ENCODE results near the gene MOSPD3.
"Not testable (repeated sequence)": the region's sequence is repeated elsewhere in the genome, so short reads cannot be mapped to it uniquely, and the experiment has no call there.

The MOSPD3 gene, protein sequence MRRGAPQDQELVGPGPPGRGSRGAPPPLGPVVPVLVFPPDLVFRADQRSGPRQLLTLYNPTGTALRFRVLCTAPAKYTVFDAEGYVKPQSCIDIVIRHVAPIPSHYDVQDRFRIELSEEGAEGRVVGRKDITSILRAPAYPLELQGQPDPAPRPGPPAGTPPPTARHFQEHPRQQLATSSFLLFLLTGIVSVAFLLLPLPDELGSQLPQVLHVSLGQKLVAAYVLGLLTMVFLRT

DNA sequence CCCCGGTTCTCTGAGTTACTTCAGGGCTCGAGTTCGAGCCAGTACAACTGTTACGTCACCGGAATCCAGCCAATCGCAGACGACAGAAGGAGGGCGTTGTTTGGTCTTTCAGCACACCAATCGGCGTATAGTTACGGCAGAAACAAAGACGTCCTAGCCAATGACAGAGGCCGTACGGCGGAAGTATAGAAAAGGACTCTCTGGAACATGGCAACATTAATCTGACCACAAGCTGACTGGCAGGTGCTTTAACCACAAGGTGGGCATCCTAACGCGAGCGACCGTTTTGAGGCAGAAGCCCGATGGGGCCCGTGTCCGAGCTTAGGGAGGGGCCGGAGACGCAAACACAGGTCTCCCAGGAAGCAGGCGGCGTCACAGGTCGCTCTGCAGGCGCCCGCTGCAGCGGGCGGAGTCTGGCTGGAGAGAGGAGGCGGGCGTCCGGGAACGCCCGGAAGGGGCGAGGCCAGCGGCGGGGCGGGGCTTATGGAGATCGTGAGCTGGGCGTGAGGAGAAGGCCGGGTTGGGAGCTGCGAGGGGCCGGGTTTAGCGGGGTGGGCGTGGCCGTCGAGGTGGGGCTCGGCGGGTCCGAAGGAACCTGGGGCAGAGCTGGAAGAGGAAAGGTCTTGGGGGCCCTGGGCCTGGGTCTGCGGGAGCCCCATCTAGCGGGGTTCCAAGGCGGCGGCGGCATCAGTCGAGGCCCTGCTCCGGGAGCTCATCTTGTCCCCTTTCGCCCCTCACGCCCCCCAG lies at the start of gene MOSPD3:
Gene MOSPD3 (plus strand): TSS at position 558 of the 747 bp plus-strand sequence. CDS start 252 bp downstream, outside the sequence.
- Histone ChIP-seq H3K36me3 (replicated peaks) (no peaks in the 10 kb centered on the region), H3K9me3 (no peaks in the 10 kb centered on the region), H3K27me3 (ENCODE audit: low read depth) (no peaks in the 10 kb centered on the region), H3K4me1 (peaks cover 12% of the 10 kb centered on the region), H3K4me3 (peak within 1 kb of the TSS; percentile 68)
- DNase-seq (ENCODE audit: low spot score in 2 of 2), result peak; percentile 99 to 100
- in situ Hi-C loops (cut with MboI; ENCODE audit: low sequenced_read_pairs), result no loop called here

DNA sequence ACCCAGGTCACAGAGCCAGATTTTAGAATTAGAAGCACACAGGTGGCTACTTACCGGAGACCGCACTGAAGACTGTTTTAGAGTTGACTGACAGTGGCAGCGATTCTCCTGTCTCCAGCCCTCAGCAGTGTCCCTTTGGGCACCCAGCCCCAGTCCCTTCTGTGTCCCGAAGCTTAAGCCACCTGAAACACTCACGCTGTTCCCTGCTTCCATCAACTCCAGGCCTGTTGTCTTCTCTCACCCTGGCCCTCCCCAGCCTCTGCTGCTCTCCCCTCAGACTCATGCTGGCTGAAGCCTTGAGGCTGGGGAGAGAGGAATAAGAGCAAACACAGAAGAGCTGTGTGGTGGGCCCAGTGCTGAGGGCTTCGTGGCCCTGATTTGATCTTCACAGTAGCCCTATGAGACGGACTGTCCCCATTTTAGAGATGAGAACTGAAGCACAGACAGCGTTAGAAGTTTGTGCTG lies 49.2 kb upstream of the MOSPD3 start:
- H3K4me3 ChIP-seq, result no peak overlapping the region

DNA sequence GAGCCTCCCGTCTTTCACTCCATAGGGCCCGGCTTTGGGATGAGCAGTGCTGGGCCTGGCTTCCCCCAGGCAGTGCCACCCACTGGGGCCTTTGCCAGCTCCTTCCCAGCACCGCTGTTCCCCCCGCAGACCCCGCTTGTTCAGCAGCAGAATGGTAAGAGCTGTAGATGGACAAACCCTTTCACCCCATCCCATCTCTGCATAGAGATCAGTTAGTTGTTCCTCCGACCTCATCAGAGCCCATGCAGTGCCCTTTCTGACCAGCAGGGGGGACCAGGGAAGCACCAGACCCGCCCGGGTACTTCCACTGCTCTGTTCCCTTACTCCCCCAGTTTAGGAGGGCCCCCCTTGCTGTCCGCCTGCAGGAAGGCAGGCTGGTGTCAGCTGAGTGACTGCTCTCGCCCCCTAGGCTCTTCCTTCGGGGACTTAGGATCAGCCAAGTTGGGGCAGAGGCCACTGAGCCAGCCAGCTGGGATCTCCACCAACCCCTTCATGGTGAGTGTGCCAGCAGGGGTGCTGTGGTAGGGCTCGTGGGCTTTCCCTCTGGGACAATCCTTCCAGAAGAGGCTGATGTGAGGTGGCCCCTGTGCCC lies 48.4 kb upstream of the MOSPD3 start:
- DNase-seq (ENCODE audit: low spot score in 2 of 2), result peak; percentile 46 to 89
- Histone ChIP-seq H3K27me3 (ENCODE audit: low read depth) (no peaks in the 10 kb centered on the region), H3K36me3 (replicated peaks) (0 out of 2 replicates have a peak, but pooled peaks cover 6% of the 10 kb centered on the region), H3K9me3 (no peaks in the 10 kb centered on the region), H3K4me3 (no peak overlapping the region), H3K4me1 (no peaks in the 10 kb centered on the region)
- in situ Hi-C loops (cut with MboI; ENCODE audit: low sequenced_read_pairs), result loop anchor here (10.0 kb wide), 1 partner anchor 99 kb away; the partner anchor contains the start of gene SPACDR

More for the DNA sequence above, 49.2 kb upstream of the MOSPD3 start:
- in situ Hi-C loops (cut with MboI; ENCODE audit: low sequenced_read_pairs), result loop anchor here (10.0 kb wide), 1 partner anchor 98 kb away; the partner anchor contains the start of gene SPACDR
- no peaks in the 10 kb centered on the region for H3K4me1 ChIP-seq
- DNase-seq (ENCODE audit: low spot score in 2 of 2), result no peak
- H3K36me3 ChIP-seq (replicated peaks), result 0 out of 2 replicates have a peak, but pooled peaks cover 6% of the 10 kb centered on the region
- no peaks in the 10 kb centered on the region for H3K9me3 ChIP-seq
- no peaks in the 10 kb centered on the region for H3K27me3 ChIP-seq (ENCODE audit: low read depth)

DNA sequence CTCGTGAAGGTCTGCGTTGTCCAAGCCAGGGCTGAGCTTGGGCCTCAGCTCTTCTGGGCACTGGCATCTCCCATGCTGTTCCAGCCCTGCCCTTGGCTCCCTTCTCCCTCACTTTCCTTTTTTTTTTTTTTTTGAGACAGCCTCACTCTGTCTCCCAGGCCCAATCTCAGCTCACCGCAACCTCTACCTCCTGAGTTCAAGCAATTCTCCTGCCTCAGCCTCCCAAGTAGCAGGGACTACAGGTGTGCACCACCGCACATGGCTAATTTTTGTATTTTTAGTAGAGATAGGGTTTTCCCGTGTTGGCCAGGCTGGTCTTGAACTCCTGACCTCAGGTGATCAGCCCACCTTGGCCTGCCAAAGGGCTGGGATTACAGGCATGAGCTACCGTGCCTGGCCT lies 47.9 kb upstream of the MOSPD3 start:
- in situ Hi-C loops (cut with MboI; ENCODE audit: low sequenced_read_pairs), result loop anchor here (10.0 kb wide), 1 partner anchor 100 kb away; the partner anchor contains the start of gene SPACDR
- not testable (repeated sequence) for H3K36me3 ChIP-seq (replicated peaks); H3K9me3 ChIP-seq; H3K27me3 ChIP-seq (ENCODE audit: low read depth); H3K4me1 ChIP-seq; H3K4me3 ChIP-seq; DNase-seq (ENCODE audit: low spot score in 2 of 2)

DNA sequence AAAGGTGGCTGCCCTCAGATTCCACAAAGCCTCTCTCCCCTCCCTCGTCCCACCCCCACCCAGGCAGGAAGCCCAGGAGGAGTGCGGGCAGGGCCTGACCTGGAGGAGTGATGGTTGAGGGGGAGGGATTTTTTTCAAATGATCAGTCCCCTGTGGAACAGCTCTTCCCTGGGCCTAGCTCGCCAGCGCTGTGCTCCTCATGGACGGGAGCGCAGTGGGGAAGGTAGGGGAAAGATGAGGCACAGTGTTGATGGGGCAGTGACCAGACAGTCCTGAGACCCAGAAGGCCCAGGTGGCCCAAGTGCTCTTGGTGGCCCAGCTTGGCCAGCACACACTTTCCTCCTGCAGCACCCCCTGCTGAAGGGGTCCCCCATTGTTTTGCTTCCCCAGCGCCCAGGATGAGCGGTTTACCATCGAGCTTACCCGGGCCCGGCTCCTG lies 47.2 kb upstream of the MOSPD3 start:
- Histone ChIP-seq H3K36me3 (replicated peaks) (0 out of 2 replicates have a peak, but pooled peaks cover 5% of the 10 kb centered on the region), H3K9me3 (no peaks in the 10 kb centered on the region)
- in situ Hi-C loops (cut with MboI; ENCODE audit: low sequenced_read_pairs), result loop anchor here (10.0 kb wide), 1 partner anchor 100 kb away; the partner anchor contains the start of gene SPACDR

DNA sequence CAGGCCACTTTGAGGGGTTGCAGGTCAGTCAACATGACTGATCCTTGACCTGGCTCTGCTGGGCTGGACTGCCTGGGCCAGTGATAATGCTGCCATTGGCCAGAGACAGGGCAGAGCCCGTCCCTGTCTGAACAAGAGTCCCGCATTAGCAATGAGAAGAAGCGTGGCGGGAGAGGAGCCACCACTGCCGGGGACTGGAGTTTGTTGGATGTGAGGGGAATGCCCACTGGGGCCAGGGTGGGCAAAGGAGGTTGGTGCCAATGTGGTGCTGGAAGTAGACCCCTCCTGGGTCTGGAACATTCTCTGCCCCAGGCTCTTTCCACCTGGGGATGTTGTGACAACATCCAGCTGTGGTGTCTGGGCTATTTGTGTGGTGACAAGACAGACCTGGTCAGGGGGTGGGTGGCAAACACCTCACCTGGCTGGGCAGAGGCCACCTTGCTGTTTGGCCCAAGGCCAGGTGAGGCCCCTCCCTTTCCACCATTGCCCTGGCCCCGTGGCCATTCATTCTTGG lies 46.3 kb upstream of the MOSPD3 start:
- DNase-seq (ENCODE audit: low spot score in 2 of 2), result no peak
- Histone ChIP-seq H3K27me3 (ENCODE audit: low read depth) (no peaks in the 10 kb centered on the region; the same call in 1 of the 2 replicates), H3K9me3 (no peaks in the 10 kb centered on the region), H3K4me3 (no peak overlapping the region), H3K36me3 (replicated peaks) (0 out of 2 replicates have a peak, but pooled peaks cover 4% of the 10 kb centered on the region), H3K4me1 (peaks cover 3% of the 10 kb centered on the region; the same call in 1 of the 2 replicates)
- in situ Hi-C loops (cut with MboI; ENCODE audit: low sequenced_read_pairs), result loop anchor here (10.0 kb wide), 1 partner anchor 101 kb away; the partner anchor contains the start of gene SPACDR

More for the DNA sequence above, 47.2 kb upstream of the MOSPD3 start:
- no peaks in the 10 kb centered on the region for H3K4me1 ChIP-seq
- no peak for DNase-seq (ENCODE audit: low spot score in 2 of 2)
- H3K27me3 ChIP-seq (ENCODE audit: low read depth), result no peaks in the 10 kb centered on the region; the same call in 1 of the 2 replicates
- H3K4me3 ChIP-seq, result no peak overlapping the region

DNA sequence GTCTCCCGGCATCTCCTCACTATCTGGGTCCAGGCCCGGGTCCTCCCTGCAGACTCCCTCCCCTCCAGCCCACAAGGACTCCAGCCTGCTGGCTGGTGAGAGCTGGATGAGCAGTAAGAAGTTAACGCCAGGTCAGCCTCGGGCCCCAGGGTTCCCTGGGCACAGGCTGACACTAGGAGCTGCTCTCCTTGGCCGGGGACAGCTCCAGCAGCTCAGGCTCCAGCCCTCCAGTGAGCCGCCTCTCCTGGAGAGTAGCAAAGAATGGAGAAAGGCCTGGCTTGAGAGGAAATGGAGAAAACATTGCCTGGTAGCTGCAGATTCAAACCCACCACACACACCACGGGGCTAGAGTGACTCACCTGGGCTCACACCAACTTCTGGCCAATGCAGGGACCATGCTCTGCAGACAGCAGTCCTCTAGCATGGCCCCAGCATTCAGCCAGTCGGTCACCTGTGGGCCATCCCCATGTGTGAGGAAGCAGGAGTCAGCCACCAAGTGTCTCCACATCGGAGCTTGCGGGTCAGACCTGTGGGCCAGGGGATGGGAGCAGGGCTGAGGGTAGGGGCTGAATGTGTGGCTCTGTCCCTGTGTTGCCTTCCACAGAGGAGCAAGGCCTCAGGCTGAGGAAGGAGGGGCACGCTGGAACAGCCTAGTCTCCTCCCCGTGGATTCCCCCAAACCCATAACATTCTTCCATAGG lies 45.2 kb upstream of the MOSPD3 start:
- 0 out of 2 replicates have a peak, but pooled peaks cover 4% of the 10 kb centered on the region for H3K36me3 ChIP-seq (replicated peaks)
- H3K4me1 ChIP-seq, result peaks cover 3% of the 10 kb centered on the region; the same call in 1 of the 2 replicates
- no peaks in the 10 kb centered on the region for H3K9me3 ChIP-seq
- in situ Hi-C loops (cut with MboI; ENCODE audit: low sequenced_read_pairs), result loop anchor here (10.0 kb wide), 1 partner anchor 102 kb away; the partner anchor contains the start of gene SPACDR
- no peaks in the 10 kb centered on the region; the same call in 1 of the 2 replicates for H3K27me3 ChIP-seq (ENCODE audit: low read depth)
- DNase-seq (ENCODE audit: low spot score in 2 of 2), result no peak
- H3K4me3 ChIP-seq, result no peak overlapping the region

DNA sequence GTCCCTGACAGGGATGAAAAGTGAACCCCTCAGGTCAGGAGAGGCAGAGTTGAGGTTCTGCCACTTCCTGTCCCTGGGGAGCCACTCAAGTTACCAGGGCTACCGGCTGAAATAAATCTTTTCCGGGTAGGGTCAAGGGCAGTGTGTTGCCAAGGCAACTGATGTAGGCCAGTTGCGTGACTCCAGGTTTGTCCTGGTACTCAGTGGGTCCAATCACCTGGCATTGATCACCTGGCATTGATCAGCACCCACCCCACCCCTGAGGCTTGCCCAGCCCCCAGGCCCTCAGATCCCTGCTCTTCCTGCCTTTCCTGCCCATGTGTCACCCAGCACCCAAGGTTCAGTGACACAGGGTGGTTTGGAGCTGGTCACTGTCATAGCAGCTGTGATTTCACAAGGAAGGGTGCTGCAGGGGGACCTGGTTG lies 44.6 kb upstream of the MOSPD3 start:
- in situ Hi-C loops (cut with MboI; ENCODE audit: low sequenced_read_pairs), result loop anchor here (10.0 kb wide), 1 partner anchor 103 kb away; the partner anchor contains the start of gene SPACDR
- no peak for DNase-seq (ENCODE audit: low spot score in 2 of 2)
- H3K27me3 ChIP-seq (ENCODE audit: low read depth), result no peaks in the 10 kb centered on the region; the same call in 1 of the 2 replicates

DNA sequence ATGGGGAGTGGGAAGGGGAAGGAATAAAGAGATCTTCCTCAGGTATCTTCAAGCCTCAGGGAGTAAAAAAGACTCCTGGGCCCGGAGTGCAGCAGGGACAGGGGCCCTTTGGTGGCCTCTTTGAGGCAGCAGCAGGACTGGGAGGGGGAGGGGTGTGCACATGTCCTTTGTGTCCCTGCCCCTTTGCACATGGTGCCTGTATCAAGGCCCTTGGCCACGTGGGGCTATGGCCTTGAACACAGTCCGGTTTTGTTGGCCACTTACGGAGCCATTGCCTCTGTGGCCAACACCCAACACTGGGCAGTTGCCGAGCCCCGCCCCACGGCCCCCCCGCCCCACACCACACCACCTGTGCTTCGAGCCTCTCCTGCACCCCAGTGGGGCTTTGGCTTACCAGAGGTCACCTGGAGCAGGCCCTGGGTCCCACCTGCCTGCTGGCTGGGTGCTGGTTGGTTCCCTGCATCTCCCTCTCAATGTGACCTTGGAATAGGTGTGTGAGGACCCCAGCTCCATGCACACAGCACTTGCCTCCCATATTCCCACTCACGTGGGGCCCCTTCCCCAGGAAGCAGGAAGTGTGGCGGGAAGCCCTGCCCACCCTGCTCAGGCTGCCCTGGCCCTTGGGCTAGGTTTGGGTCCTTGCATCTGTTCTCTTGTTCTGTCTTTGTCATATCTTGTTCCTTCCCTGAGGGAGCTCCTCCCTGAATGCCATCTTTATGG lies 44.0 kb upstream of the MOSPD3 start:
- no peaks in the 10 kb centered on the region; the same call in 1 of the 2 replicates for H3K27me3 ChIP-seq (ENCODE audit: low read depth)
- peaks cover 3% of the 10 kb centered on the region; the same call in 1 of the 2 replicates for H3K4me1 ChIP-seq
- in situ Hi-C loops (cut with MboI; ENCODE audit: low sequenced_read_pairs), result loop anchor here (10.0 kb wide), 1 partner anchor 104 kb away; the partner anchor contains the start of gene SPACDR
- no peak overlapping the region for H3K4me3 ChIP-seq
- H3K36me3 ChIP-seq (replicated peaks), result no peaks in the 10 kb centered on the region
- DNase-seq (ENCODE audit: low spot score in 2 of 2), result no peak
- no peaks in the 10 kb centered on the region for H3K9me3 ChIP-seq

More for the DNA sequence above, 44.6 kb upstream of the MOSPD3 start:
- Histone ChIP-seq H3K4me1 (peaks cover 3% of the 10 kb centered on the region; the same call in 1 of the 2 replicates), H3K4me3 (no peak overlapping the region), H3K36me3 (replicated peaks) (0 out of 2 replicates have a peak, but pooled peaks cover 3% of the 10 kb centered on the region), H3K9me3 (no peaks in the 10 kb centered on the region)

DNA sequence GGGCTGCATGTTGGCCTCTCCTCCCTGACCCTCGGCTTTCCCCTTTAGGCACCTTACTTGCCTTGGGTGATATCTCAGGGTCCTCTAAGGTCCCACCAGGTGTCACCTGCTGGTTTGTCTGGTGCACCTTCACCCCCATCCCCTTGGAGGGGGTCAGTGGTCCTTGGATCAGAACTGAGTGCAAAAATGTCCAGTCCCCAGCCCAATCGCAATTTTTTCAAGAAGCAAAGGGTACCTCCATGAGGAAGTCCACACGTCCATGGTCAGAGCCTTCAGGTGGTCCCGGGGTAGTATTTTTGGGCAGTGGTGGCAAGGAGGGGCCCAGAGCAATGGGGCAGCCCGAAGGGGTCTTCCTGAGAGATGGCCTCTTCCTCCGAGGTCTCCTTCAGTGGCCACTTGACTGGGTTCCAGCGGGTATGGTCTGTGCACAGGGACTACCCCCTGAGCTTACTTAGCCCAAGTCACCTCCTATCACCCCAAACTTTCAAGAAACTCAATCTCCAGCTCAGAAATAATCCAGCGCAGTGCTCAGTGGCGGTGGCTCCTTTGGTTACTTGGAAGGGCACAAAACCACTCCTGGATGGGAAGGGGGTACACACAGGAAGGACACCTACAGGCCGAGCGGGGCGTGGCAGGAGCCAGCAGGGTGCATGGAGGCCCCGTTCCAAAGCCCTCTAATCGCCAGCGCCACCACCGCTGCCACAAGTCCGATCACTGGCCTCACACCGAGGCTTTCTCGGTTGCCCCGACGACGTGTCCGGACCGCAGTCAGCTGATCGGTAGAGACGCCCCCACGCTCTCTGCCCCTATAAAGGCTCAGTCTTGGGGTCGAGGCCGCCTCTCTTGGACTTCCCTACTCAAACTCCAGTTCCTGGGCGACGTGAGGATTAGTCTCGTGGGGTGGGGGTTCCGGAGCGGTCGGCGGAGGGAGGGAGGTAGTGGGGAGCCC lies 43.2 kb upstream of the MOSPD3 start:
- no peaks in the 10 kb centered on the region; the same call in 1 of the 2 replicates for H3K27me3 ChIP-seq (ENCODE audit: low read depth)
- H3K4me1 ChIP-seq, result peaks cover 3% of the 10 kb centered on the region; the same call in 1 of the 2 replicates
- no peaks in the 10 kb centered on the region for H3K36me3 ChIP-seq (replicated peaks)
- in situ Hi-C loops (cut with MboI; ENCODE audit: low sequenced_read_pairs), result loop anchor here (10.0 kb wide), 1 partner anchor 104 kb away; the partner anchor contains the start of gene SPACDR
- no peaks in the 10 kb centered on the region for H3K9me3 ChIP-seq
- no peak overlapping the region for H3K4me3 ChIP-seq
- DNase-seq (ENCODE audit: low spot score in 2 of 2), result peak in 1 of 2 experiments; percentile 76
